ENCODE data around the gene KSR2.

- TF ChIP-seq BHLHE40 (IDR thresholded peaks at IDR 0.05; ENCODE audit: low read depth, low read length) (no peak), CTCF (conservative IDR thresholded peaks at IDR 0.05; ENCODE audit: low read depth, low read length) (no peak), MXI1 (IDR thresholded peaks at IDR 0.05; ENCODE audit: borderline replicate concordance, low read depth, low read length) (no peak), MAZ (IDR thresholded peaks at IDR 0.05; ENCODE audit: borderline replicate concordance, low read depth, low read length) (no peak)
Measured at GRCh38 chr12:117528538-117528937, 440.3 kb downstream of the KSR2 start.

All from IMR-90 (cell line).